HepG2 (cell line): ENCODE data around the gene ARHGEF16. TPM values are rescaled to one million over a fixed set of nuclear protein-coding genes. Genes with fewer than 3 reads are reported as not detected.

Source experiments
- ATAC-seq: fragments of 200-7000 bp; cut with Tn5 transposase; 3 replicates; pipeline ENCODE4 v1.9.1; 2020; ENCODE audit warnings: mild to moderate bottlenecking, moderate library complexity
- BruUV-seq: library from RNA; stranded (reverse); fragments of 400-500 nt; replicated peaks from 2 replicates; lab custom pipeline; 2021; lab: Mats Ljungman, UMichigan
- CTCF ChIA-PET: fragments of 300-600 bp; formaldehyde crosslinking; extraction: SDS; loops from one replicate; lab custom pipeline; 2021; ENCODE audit warnings: low total read pairs, inconsistent platforms, low intra/inter-chr PET ratio; lab: Yijun Ruan, JAX
- POLR2A ChIA-PET: fragments of 350-600 bp; sonication (Branson Sonifier 250); formaldehyde crosslinking; loops from one replicate; lab custom pipeline; 2020; ENCODE audit warnings: antibody characterized with exemption, inconsistent platforms; lab: Yijun Ruan, JAX
- DNase-seq: peaks from one replicate; pipeline ENCODE4 v3.0.0-alpha.2; 2015; ENCODE audit warnings: low spot score
- FAIRE-seq: peaks from 3 replicates; lab custom pipeline; 2011; peaks lifted over from hg19 to GRCh38; lab: Jason Lieb, UNC
- H2AFZ ChIP-seq: one replicate; pipeline ENCODE4 v1.6.1; 2011; ENCODE audit warnings: low read length, inconsistent platforms
- H3K27ac ChIP-seq: fragments of 300-600 bp; 3 replicates; pipeline ENCODE4 v1.8.0; 2011; ENCODE audit warnings: mixed run types, mild to moderate bottlenecking, mixed read lengths, low read length, inconsistent platforms; ENCODE audit not compliant: insufficient read depth; ENCODE audit errors: extremely low read length
- H3K27me3 ChIP-seq, 2 experiments: fragments of 200-600 bp in 1 of 2; 2 replicates in 1 of 2; 3 replicates in 1 of 2; pipeline versions ENCODE4 v1.6.0 to v1.8.0; 2011; ENCODE audit warnings: low read length in 2 of 2, mild to moderate bottlenecking in 2 of 2, moderate library complexity in 2 of 2, inconsistent platforms in 1 of 2; ENCODE audit not compliant: insufficient read depth in 2 of 2, control insufficient read depth in 1 of 2
- H3K36me3 ChIP-seq, 2 experiments: fragments of 200-600 bp in 1 of 2; replicated peaks in 1 of 2; 2 replicates in 1 of 2; 3 replicates in 1 of 2; pipeline versions ENCODE4 v1.5.1 to v1.8.0; 2011; ENCODE audit warnings: low read length in 2 of 2, inconsistent platforms in 1 of 2; ENCODE audit not compliant: insufficient read depth in 2 of 2, control insufficient read depth in 1 of 2
- H3K4me1 ChIP-seq: 2 replicates; pipeline ENCODE4 v1.5.1; 2012; ENCODE audit warnings: low read length, inconsistent platforms; ENCODE audit not compliant: insufficient read depth
- H3K4me2 ChIP-seq: 2 replicates; pipeline ENCODE4 v1.6.0; 2011; ENCODE audit warnings: low read depth, low read length, inconsistent platforms
- H3K4me3 ChIP-seq, 3 experiments: fragments of 200-600 bp in 1 of 3; sonication (generic), shearing (Covaris generic) in 1 of 3; replicated peaks in 1 of 3; 2 replicates each; pipeline ENCODE4 v1.5.1; 2011 to 2016; ENCODE audit warnings: low read length in 3 of 3, inconsistent platforms in 2 of 3, low read depth in 2 of 3, mild to moderate bottlenecking in 2 of 3, control low read depth in 1 of 3, mixed read lengths in 1 of 3; ENCODE audit not compliant: insufficient read depth in 1 of 3
- H3K79me2 ChIP-seq: one replicate; pipeline ENCODE4 v1.6.1; 2011; ENCODE audit warnings: low read length, inconsistent platforms; ENCODE audit not compliant: insufficient read depth
- H3K9ac ChIP-seq: 2 replicates; pipeline ENCODE4 v1.6.0; 2011; ENCODE audit warnings: mild to moderate bottlenecking, low read depth, low read length, inconsistent platforms; ENCODE audit not compliant: insufficient read depth
- H3K9me3 ChIP-seq: 2 replicates; pipeline ENCODE4 v1.5.1; 2012; ENCODE audit warnings: mild to moderate bottlenecking, low read length
- H4K20me1 ChIP-seq: 2 replicates; pipeline ENCODE4 v1.6.0; 2011; ENCODE audit warnings: inconsistent platforms, mild to moderate bottlenecking, low read length, moderate library complexity; ENCODE audit not compliant: insufficient read depth
- BCLAF1 ChIP-seq: fragments of 450-650 bp; IDR thresholded peaks from 2 replicates; pipeline ENCODE4 v1.6.1; 2017; ENCODE audit warnings: mild to moderate bottlenecking
- CAMTA2 ChIP-seq: sonication (generic); formaldehyde crosslinking; IDR thresholded peaks from 2 replicates; pipeline ENCODE4 v1.4.0; 2020; ENCODE audit warnings: mild to moderate bottlenecking, missing genetic modification reagents, borderline replicate concordance
- HNF1B ChIP-seq: sonication (generic); formaldehyde crosslinking; IDR thresholded peaks from 2 replicates; pipeline ENCODE4 v1.5.1; 2020; ENCODE audit warnings: mild to moderate bottlenecking, moderate library complexity, missing genetic modification reagents
- MIER3 ChIP-seq: IDR thresholded peaks from 2 replicates; pipeline ENCODE4 v1.6.1; 2016; ENCODE audit warnings: missing compliant biosample characterization, borderline replicate concordance
- REST ChIP-seq, 2 experiments: IDR thresholded peaks; 2 replicates each; pipeline ENCODE4 v1.6.1; 2011 to 2012; ENCODE audit warnings: low read length in 2 of 2, borderline replicate concordance in 1 of 2, low read depth in 1 of 2, mild to moderate bottlenecking in 1 of 2, moderate library complexity in 1 of 2
- ZBTB14 ChIP-seq: sonication (generic); formaldehyde crosslinking; IDR thresholded peaks from 2 replicates; pipeline ENCODE4 v1.4.0; 2020; ENCODE audit warnings: missing genetic modification reagents
- ZBTB2 ChIP-seq: sonication (generic); formaldehyde crosslinking; IDR thresholded peaks from 2 replicates; pipeline ENCODE4 v1.8.0; 2022; ENCODE audit warnings: low read depth, missing genetic modification reagents
- ZNF576 ChIP-seq: sonication (generic); formaldehyde crosslinking; IDR thresholded peaks from 2 replicates; pipeline ENCODE4 v1.4.0; 2020; ENCODE audit warnings: mild to moderate bottlenecking, missing genetic modification reagents
- ZNF704 ChIP-seq: sonication (generic); formaldehyde crosslinking; IDR thresholded peaks from 2 replicates; pipeline ENCODE4 v1.8.1; 2023; ENCODE audit warnings: mild to moderate bottlenecking, inconsistent platforms, moderate library complexity, missing genetic modification reagents, borderline replicate concordance
- WGBS: methylation state at CpG from one replicate; pipeline ENCODE4 v1.1.6; 2017; ENCODE audit warnings: low lambda C conversion rate; 5-methylcytosine and 5-hydroxymethylcytosine counted together
- in situ Hi-C: cut with HindIII; loops from 2 replicates; pipeline ENCODE4 v1.10.0; 2017; ENCODE audit warnings: low pct_unique_long_range_greater_than_20kb; ENCODE audit not compliant: extremely low pct_ligation_motif_present
- intact Hi-C: fragments of 100-400 bp; cut with micrococcal nuclease; formaldehyde crosslinking; loops from one replicate; pipeline ENCODE4 v1.10.0; 2022; ENCODE audit not compliant: unreplicated experiment
- polyA plus RNA-seq, 8 experiments: library from polyadenylated mRNA; depleted of rRNA in 3 of 8; stranded (reverse) in 7 of 8; unstranded in 1 of 8; fragments of >200 nt; fragmentation: Illumina TruSeq in 4 of 8; extraction: Trizol in 4 of 8; gene quantifications; 2 replicates each; pipeline versions ENCODE4 v1.2.1 to v1.2.3, GENCODE V29; 2011 to 2016; ENCODE audit warnings: low read depth in 4 of 8, missing spikeins in 1 of 8, mixed read lengths in 1 of 8; ENCODE audit not compliant: insufficient read depth in 1 of 8
- total RNA-seq, 5 experiments: library from RNA; depleted of rRNA; stranded (reverse); fragments of >200 nt; fragmentation: Illumina TruSeq; extraction: Trizol; gene quantifications; 2 replicates each; pipeline ENCODE4 v1.2.3, GENCODE V29; 2016; ENCODE audit warnings: low read depth in 1 of 5

Gene ARHGEF16
- total and polyA plus RNA-seq, 2 of the 13 experiments (the other 11 are each of a cell fraction or from before 2014, with no cell fraction given) = 20.3 to 39.9 TPM

GRCh38 chr1:3422638-3423037, 31.8 kb upstream of the ARHGEF16 start:
- Histone ChIP-seq H2AFZ (no peak overlapping the region), H3K4me3 (no peak overlapping the region), H3K9me3 (no peaks in the 10 kb centered on the region), H3K36me3 (no peaks in the 10 kb centered on the region), H3K4me2 (peak overlapping the region; percentile 45), H3K27ac (peak overlapping the region; percentile 70), H3K4me1 (peaks cover 53% of the 10 kb centered on the region), H3K9ac (peak overlapping the region; percentile 51; the same call in 1 of the 2 replicates), H3K79me2 (no peaks in the 10 kb centered on the region), H4K20me1 (no peaks in the 10 kb centered on the region), H3K27me3 (peaks cover 2 to 9% of the 10 kb centered on the region in 2 experiments; a peak in 3 of 5 replicates)
- ATAC-seq = no peak
- ChIA-PET CTCF (interaction anchor here (2.6 kb wide), 1 partner anchor 411 kb away, joined by 14 read pairs; no protein-coding TSS in a partner anchor), POLR2A (no interaction called here)
- in situ Hi-C loops = loop anchor here (5.0 kb wide), 1 partner anchor 355 kb away; the partner anchor contains the start of gene PRDM16
- DNase-seq = no peak
- BruUV-seq = no TSS peak
- intact Hi-C loops = loop anchor here (10.0 kb wide), 1 partner anchor 548 kb away; no protein-coding TSS in a partner anchor
- 83% methylated on average over 6 of the region's 14 CpGs for WGBS
- no peak for FAIRE-seq
- TF ChIP-seq ZBTB14 = no peak
- no peak for TF ChIP-seq ZBTB2 (CRISPR knock-in tag)
- TF ChIP-seq ZNF576 (CRISPR knock-in tag) = peak; percentile 32; the same call in 1 of the 2 replicates
- TF ChIP-seq BCLAF1 = no peak
- 0 out of 2 replicates have a peak, but pooled peaks have one; percentile 17 for TF ChIP-seq CAMTA2
- no peak for TF ChIP-seq ZNF704 (CRISPR knock-in tag)
- 0 out of 2 replicates have a peak, but pooled peaks have one; percentile 34 for TF ChIP-seq HNF1B
- TF ChIP-seq MIER3 (CRISPR knock-in tag) = 0 out of 2 replicates have a peak, but pooled peaks have one; percentile 1
- TF ChIP-seq REST (IDR thresholded peaks at IDR 0.05; ENCODE audit: borderline replicate concordance in 1 of 2, low read depth in 1 of 2, low read length in 2 of 2) = no peak
